LoVo (cell line): ENCODE results near the gene CD300LD.
"Not testable (repeated sequence)": the region's sequence is repeated elsewhere in the genome, so short reads cannot be mapped to it uniquely, and the experiment has no call there.

Experiments used
- DNase-seq: peaks from one replicate; pipeline ENCODE4 v3.0.0-alpha.2; 2016; ENCODE audit warnings: low spot score

Gene CD300LD

DNA sequence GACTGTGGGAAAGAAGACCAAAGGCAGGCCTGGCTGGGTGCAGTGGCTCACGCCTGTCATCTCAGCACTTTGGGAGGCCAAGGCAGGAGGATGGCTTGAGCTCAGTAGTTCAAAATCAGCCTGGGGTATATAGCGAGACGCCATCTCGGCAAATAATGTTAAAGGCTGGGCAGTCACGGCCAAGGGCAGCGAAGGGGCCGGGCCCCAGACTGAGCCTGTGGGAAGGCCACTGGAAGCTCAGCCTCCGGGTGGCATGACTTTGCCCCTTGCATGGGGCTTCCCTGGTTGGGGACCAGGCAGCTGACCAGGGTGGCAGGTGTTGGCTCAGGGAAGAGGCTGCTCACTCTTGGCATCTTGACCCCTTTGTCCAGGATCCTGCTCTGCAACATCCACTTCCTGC is 14.0 kb upstream of the CD300LD start:
- no peak for DNase-seq

DNA sequence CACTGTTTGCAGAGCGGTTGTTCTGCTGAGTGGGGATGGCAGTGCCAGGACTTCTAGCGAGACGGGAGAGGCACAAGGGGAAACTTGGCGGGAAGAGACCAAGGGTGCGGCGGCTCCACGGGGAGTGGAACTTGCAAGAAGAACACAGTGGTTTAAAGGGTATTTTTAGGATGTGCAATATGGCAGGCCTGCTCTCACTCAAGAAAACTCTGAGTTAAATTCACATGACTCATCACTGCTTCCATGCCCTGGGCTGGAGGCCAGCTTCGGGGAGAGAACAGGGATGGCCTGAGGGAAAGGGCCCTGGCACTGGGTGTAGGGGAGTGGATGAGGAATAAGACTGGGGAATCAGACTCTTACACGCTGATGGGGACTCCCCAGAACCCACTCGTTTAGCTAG is 13.3 kb upstream of the CD300LD start:
- DNase-seq: peak; percentile 8

DNA sequence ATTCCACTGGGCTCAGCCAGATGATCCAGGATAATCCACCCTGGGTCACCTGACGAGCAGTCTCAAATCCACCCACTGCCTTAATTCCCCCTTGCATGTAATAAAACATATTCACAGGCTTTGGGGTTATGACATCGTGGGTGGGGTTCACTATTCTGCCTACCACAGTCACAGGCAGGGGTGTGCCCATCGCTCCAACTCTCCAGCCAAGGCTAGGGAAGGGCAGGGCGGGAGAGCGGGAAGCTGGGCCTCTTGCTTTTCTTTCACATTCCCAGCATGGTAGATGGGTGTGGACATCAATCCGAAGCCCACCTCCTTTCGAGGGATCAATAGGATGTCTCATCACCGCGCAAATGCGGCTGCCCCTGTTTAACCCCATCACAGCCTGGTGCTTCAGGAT is 12.7 kb upstream of the CD300LD start:
- DNase-seq: no peak

DNA sequence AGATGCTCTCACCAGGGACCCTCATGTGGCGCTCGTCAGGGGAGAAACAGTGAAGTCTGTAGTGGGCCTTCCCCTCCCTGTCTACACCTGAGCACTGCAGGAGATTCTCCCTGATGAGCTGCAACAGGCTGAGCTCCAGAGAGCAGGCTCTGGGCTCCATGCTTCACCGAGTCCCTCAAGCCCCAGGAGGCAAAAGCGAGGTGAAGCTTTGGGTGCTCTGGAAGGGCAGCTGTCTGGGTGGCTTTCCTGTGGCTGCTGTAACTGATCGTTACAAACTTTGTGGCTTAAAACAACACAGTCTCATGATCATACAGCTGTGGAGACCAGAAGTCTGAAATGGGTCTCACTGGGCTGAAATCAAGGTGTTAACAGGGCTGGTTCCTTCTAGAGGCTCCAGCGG is 12.1 kb upstream of the CD300LD start:
- DNase-seq: no peak

DNA sequence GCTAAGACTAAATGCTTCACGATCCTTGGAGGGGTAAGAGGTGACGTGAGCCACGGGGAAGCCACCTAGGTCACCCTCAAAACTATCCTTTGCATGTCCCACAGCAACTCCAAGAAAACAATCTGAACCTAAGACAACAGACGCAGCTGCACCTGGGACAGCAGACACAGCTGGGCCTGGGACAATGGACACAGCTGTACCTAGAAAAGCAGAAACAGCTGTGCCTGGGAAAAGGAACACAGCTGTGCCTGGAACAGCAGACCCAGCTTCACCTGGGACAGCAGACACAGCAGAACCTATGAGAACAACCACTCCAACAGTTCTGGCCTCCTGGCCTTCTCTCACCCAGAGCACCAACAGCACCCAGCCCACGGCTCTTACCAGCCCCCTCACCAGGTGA is 11.7 kb upstream of the CD300LD start:
- no peak for DNase-seq

DNA sequence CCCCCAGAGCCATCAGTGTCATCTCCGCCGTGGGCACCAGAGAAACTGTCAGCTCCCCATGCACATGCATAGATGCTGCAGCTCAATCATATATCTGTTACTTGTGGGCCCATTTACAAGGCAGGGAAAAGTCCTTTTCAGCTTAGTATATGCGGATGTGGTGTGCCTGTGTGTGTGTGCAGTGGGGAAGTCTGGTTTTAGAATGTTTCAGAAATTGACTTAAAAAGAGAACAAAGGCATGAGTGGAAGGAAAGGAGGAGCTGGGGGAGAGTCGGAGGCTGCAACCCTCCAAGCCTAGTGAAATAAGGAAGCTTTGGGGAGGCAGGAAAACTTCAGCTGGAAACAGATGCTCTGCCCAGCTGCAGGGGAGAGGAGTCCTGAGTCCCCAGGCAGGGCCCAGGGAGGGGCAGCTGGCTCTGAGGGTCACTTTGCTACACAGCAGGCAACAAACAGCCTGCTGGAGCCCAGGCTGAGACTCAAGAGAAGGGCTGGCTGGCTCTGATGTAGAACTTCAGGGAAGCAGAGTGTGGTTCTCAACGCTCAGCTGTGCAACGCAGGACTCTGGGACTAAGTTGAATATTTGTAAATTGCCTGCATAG is 11.1 kb upstream of the CD300LD start:
- no peak for DNase-seq

DNA sequence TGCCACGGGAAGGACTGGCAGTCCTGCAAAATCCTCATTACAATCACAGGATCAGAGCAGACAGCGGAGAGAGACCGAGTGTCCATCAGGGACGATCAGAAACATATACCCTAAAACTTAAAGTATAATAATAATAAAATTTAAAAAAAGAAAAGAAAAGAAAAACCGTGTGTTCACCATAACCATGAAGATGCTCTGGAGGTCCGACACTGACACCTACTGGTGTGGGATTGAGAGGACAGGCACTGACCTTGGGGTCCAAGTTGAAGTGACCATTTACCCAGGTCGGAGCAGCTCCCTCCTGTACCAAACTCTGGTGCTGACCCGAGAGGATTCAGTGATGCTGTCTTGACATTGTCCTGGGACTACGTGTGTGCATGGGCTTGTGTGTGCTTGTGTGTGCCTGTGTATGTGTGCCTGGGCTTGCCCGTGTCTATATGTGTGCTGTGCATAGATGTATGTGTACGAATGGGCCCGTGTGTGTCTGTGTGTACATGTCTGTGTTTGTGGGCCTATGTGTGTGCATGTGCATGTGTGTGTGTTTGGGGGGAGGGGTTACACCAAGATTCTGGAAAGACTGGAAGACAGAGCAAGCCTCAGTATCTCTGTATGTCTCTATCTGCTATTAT is 10.0 kb upstream of the CD300LD start:
- DNase-seq: peak; percentile 16

DNA sequence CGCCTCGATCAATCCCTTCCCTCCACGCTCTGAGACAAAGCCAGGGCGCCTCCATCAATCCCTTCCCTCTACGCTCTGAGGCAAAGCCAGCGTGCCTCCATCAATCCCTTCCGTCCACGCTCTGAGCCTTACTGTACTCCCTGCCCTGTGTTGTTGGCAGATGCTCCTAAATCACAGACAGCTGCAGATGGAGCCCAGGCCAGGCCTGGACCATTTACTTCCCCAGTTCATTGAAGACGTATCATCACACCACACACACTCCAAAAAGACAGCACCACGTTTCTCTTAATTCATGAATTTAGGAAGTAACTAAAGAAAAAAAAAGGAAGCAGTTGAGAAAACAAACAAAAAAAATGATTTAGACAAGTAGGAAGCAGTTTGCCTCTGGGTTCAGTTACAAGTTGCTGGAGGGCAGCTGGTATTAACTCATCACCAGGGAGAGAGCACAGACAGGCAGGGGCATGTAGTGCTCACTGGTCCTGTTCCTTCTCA is 7.4 kb upstream of the CD300LD start:
- no peak for DNase-seq

DNA sequence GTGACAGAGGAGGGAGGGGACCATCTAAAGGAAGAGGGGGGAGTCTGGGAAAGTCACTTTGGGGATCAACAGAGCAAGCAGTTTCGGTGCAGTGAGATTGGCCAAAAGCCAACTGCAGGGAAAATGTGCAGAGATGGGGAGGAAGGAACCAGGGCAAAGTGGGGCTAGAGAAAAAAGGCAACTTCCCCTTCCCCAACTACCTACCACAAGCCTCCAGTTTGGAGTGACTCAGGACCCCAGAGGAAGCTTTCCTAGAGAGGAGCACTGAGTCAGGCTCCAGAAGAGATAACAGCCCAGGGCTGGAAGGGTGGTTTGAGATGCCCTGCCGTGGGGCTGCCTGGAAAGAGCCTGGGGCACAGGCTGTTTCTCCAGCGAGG is 6.9 kb upstream of the CD300LD start:
- DNase-seq: no peak

DNA sequence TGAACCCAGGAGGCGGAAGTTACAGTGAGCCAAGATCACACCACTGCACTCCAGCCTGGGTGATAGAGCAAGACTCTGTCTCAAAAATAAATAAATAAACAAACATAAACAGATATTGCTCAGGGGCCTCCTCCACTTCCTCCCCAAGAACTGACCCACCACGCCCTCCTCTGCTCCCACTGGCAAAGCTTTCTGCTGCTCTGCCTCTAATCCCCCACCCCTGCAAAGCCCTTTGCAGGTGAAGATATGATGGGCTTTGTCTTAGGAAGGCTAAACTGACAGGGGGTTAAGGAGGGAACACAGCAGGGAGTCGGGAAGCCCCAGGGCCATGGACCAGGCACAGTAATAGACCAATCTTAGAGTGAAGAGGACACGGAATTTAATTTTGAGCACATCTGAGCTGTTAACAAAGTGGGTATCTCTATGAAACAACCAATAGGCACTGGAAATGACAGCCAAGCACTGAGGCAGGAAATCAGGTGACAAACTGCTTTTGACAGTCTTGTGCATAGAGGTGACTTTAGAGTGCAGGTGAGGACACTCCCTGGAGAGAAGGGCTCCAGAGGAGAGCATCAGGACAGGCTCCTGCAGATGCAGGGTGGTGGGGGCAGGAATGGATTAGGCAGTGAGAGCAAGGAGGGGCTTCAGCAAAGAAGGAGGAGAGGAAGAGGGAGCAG is 6.4 kb upstream of the CD300LD start:
- DNase-seq: no peak

DNA sequence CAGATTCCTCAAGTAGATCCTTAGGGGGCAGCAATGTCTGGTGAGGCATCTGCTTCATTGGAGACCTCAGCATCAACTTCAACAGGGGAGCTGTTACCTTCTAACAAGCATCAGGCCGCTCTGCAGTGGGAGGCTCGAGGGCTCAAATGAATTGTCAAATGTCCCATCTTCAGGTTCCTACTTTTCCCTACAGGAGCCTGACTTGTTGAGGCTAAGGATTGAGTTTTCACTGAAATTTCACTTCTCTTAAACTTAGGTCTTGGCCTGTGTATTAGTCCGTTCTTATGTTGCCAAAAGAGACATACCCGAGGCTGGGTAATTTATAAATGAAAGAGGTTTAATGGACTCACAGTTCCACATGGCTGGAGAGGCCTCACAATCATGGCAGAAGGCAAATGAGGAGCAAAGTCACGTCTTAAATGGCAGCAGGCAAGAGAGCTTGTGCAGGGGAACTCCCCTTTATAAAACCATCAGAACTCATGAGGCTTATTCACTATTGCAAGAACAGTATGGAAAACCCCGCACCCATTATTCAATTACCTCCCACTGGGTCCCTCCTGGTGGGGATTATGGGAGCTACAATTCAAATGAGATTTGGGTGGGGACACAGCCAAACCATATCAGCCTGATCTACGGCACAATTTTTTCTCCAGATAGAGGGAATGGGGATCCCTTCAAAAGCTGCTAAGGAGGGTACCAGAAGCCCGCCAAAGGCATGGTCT is 5.1 kb upstream of the CD300LD start:
- DNase-seq: no peak

DNA sequence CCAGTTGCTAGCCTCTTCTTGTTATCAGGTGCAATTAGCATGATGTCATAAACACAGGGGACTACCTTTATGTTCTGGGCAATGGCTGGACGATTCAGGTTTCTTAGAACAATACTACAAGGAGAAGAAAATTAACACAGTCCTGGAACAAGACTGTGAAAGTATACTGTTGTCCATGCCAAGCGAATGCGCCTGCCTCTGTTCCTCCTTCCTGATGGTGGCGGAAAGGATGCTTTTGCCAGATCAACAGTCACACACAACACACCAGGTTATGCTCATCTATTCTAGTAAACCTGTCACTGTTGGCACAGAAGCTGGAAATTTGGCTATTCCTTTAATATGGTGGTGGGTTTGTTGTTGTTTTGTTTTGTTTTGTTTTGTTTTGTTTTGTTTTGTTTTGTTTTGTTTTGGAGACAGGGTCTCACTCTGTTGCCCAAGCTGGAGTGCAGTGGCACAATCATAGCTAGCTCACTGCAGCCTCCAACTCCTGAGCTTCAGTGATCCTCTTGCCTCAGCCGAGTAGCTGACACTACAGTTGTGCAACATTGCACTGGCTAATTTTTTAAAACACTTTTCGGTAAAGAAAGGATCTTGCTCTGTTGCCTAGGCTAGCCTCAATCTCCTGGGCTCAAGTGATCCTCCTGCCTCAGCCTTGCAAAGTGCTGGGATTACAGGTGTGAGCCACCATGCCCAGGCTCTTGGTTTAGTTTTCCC is 3.1 kb upstream of the CD300LD start:
- DNase-seq: no peak

DNA sequence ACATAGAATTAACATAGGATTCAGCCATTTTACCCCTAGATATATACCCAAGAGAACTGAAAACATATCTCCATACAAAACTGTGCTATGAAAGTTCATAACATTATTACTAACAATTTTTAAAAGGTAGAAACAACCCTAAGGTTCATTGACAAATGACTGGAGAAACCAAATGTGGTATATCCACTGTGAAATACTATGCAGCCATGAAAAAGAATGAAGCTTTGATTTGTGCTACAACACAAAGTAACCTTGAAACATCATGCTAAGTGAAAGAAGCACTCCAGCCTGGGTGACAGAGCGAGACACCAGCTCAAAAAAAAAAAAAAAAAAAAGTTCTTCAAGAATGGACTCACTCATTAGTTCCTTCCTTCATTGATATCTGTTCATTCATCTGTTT is 580 bp downstream of the CD300LD start:
- DNase-seq: no peak

DNA sequence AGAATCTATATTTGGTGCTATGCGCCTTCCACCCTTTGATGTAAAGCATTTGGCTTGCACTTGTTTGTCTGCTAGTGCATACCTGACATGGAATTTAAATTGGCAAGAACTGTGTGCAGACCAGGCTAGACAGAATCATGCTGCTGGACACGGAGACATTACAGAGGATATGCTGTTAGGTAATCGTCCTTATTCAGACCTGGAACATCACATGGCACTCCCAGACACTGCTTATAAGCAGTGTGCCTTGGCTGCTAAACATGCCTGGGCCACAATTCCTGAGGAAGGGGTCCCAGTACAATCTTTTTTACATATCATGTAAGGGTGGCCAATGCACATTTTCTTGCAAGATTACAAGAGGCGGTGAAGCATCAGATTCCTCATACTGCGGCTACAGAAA is 6.4 kb downstream of the CD300LD start:
- no peak for DNase-seq

DNA sequence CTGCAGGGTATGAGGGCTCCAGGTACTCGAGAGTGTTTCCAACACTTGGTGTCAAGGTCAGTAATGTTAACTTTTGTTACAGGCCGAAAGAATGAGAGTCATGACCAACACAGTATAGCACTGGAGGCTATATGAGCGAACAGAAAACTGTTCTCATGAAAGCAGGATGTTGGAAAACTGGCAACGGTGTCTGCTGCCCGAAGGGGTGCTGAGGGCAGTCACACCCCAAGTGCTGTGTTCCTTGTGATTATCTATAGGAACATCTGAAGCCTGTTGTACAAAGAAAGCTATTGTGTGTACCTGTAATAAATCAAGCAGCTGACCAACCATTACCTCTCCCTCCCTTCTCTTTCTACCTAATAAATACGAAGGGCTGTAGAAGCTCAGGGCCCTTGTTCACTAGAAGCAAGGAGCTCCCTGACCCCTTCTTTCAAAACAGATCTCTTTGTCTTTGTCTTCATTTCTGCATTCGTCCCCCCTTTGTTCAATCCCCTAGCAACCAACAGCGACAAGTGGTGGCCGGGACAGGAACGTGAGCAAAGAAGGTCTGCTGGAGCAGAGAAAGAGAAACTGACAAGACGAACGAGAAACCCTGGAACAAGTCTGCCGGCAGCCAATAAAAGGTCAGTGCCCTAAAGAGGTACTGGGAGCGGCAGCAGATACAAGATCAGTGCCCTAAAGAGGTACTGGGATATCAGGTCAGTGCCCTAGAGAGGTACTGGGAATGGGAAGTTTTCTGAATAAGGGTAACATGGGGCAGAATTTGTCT is 7.6 kb downstream of the CD300LD start:
- no peak for DNase-seq

DNA sequence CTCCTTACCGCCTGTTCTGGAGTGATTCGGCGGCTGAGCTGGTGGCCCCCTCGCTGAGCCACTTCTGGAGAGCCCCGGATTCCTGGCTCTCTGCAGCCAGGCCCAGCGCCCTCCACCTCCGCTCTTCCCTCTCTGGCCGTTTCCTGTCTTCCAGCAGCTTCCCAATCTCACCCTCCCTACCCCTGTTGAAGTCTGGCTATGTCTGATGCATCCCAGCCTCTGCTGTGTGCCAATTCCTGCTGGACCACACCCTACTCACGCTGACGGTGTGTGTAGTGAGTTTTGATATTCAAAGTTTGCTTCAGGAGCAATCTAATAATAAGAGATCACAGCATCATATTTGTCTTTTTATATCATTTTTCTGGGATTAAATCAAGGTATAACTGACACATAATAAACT is 9.4 kb downstream of the CD300LD start:
- no peak for DNase-seq

DNA sequence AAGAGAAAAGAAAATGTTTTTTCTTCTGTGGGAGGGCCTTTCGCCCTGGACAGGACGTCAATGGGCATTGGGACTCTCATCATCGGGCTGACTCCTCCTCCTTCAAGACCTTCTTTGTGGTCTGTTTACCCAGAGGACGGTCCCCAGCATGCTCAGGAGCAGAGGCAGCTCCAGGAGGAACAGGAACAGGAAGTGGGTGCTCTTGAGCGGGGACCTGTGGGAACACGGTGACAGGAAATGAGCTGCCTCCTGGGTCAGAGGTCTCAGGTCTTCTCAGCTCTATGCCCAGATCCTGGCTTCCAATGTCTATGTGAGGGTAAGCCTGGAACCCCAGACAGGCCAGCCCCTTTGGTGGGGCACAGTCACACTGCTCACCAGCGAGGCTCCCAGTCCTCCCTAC is 12.2 kb downstream of the CD300LD start:
- no peak for DNase-seq

DNA sequence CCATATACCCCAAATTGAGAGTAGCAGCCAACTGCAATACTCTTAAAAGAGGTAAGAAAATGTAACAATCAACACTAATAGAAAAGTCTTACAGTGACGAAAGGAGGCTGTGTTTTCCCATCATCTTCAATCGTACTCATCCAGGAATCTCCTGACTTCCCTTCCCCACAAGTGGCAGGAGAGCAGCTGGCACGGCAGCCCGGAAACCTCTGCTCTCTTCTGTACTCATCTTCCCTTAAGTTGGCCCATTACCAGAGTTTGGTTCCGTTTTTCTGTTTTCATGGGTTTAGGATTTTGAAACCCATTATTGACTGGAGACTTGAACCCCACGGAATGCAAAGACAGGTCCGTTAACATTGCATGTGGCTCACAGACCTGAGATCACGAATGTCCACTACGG is 13.1 kb downstream of the CD300LD start:
- no peak for DNase-seq

DNA sequence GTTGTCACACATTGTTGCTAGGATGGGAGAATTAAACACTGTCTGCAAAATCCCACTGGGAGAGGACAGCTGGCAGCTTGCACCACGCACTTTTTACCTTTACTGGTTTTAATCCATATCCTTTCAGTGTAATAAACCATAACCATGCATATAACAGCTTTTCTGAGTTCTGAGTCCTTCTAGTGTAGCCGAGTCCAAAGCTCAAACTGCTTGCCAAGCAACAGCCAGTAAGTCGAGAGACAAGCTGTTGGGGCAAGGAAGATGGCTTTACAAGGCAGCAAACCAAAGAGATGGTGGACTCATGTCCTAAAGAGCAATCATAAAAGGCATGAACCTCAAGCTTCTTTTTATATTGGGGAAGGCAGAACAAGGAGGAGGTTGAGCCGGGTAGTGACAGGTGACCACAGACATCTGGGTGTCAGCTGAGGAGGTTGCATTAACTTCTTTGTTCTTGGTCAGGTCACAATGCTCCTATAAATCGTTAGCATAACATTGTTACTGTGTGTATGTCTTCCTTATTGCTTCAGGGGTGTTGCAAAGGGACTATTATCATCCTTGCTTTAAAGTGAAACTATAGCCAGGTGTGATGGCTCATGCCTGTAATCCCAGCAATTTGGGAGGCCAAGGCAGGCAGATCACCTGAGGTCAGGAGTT is 17.5 kb downstream of the CD300LD start:
- no peak for DNase-seq

DNA sequence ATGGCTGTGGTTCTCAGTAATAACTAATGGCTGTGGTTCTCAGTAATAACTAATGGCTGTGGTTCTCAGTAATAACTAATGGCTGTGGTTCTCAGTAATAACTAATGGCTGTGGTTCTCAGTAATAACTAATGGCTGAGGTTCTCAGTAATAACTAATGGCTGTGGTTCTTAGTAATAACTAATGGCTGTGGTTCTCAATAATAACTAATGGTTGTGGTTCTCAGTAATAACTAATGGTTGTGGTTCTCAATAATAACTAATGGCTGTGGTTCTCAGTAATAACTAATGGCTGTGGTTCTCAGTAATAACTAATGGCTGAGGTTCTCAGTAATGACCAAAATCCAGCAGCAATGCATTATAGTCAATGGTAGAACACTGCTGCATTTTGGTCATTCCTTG is 18.4 kb downstream of the CD300LD start:
- DNase-seq: not testable (repeated sequence)

DNA sequence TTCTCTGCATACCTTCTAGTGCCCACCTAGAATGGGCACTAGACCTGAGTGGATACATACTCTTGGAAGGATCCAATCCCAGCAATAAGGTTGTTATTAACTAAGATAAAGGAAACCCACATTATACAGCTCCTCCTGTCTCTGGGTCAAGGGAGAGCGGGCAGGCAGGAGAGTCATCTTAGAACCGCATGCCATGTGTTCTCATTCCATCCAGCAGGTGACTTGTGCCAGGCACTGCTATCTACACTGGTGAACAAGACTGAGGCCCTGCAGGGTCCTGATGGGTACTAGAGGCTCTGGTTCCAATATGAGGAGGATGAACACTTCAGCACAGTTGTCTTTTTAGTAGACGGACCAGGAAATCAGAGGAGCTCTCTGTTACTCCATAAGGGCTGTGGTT is 18.9 kb downstream of the CD300LD start:
- no peak for DNase-seq
